OCI-LY7 (cell line): ENCODE data around the gene ATP11A.

Source experiments
- CTCF ChIP-seq: fragments of 200-600 bp; sonication (generic); conservative IDR thresholded peaks from 2 replicates; pipeline ENCODE4 v1.5.1; 2014; ENCODE audit warnings: mild to moderate bottlenecking, antibody characterized with exemption, low read length, moderate library complexity, mixed read lengths
- EZH2phosphoT487 ChIP-seq: fragments of 200-600 bp; sonication (generic); IDR thresholded peaks from 2 replicates; pipeline ENCODE4 v1.6.1; 2018; ENCODE audit warnings: low read depth, borderline replicate concordance, mild to moderate bottlenecking, mixed run types, antibody characterized with exemption, low read length, moderate library complexity, mixed read lengths

DNA sequence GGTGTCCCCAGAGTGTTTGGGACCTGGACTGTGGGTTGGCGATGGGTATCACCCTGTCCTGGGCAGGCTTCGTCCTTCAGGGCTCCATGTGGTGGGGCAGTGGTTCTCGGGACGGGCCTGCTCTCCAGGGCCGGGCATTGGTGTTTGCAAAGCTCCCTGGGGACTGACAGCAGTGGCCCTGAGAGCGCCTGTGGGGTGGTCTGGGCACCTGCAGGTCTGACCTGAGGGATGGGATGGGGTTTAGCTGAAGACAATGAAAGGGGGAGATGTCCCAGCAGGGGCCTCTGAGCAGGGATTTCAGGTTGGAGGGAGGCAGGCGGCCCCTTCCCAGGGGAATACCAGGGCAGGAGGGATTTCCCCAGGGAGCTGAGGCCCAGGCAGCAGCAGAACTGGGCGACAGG lies 210.9 kb downstream of the ATP11A start:
- TF ChIP-seq CTCF: no peak
- no peak for TF ChIP-seq EZH2phosphoT487
